ENCODE data around the gene OBSCN.

Gene OBSCN

GRCh38 chr1:228339059-228339704 is 131.3 kb downstream of the OBSCN start:
- no peak overlapping the region for H3K27ac ChIP-seq (ENCODE audit: low read depth, low read length)
- no peaks in the 10 kb centered on the region for H3K4me1 ChIP-seq (ENCODE audit: insufficient read depth, low read length)
- no peaks in the 10 kb centered on the region for H3K36me3 ChIP-seq (ENCODE audit: insufficient read depth, low read length)
- no peaks in the 10 kb centered on the region for H3K9me3 ChIP-seq (ENCODE audit: low read length)
- H3K9ac ChIP-seq (ENCODE audit: low read length), result no peak overlapping the region
- H3K4me3 ChIP-seq (ENCODE audit: low read depth in 1 of 2, low read length in 2 of 2), result no peak overlapping the region
- no peaks in the 10 kb centered on the region for H3K27me3 ChIP-seq (ENCODE audit: control insufficient read depth in 1 of 2, insufficient read depth in 2 of 2, low read length in 2 of 2)

GRCh38 chr1:228339766-228340685 is 132.2 kb downstream of the OBSCN start:
- H3K4me3 ChIP-seq (ENCODE audit: low read depth in 1 of 2, low read length in 2 of 2), result no peak overlapping the region
- H3K36me3 ChIP-seq (ENCODE audit: insufficient read depth, low read length), result no peaks in the 10 kb centered on the region
- no peaks in the 10 kb centered on the region for H3K27me3 ChIP-seq (ENCODE audit: control insufficient read depth in 1 of 2, insufficient read depth in 2 of 2, low read length in 2 of 2)
- no peak overlapping the region for H3K9ac ChIP-seq (ENCODE audit: low read length)
- no peaks in the 10 kb centered on the region for H3K4me1 ChIP-seq (ENCODE audit: insufficient read depth, low read length)
- no peaks in the 10 kb centered on the region for H3K9me3 ChIP-seq (ENCODE audit: low read length)
- H3K27ac ChIP-seq (ENCODE audit: low read depth, low read length), result no peak overlapping the region

GRCh38 chr1:228340686-228341449 is 133.0 kb downstream of the OBSCN start:
- no peak overlapping the region for H3K27ac ChIP-seq (ENCODE audit: low read depth, low read length)
- no peak overlapping the region for H3K4me3 ChIP-seq (ENCODE audit: low read depth in 1 of 2, low read length in 2 of 2)
- H3K36me3 ChIP-seq (ENCODE audit: insufficient read depth, low read length), result no peaks in the 10 kb centered on the region
- H3K9ac ChIP-seq (ENCODE audit: low read length), result no peak overlapping the region
- no peaks in the 10 kb centered on the region for H3K4me1 ChIP-seq (ENCODE audit: insufficient read depth, low read length)
- H3K9me3 ChIP-seq (ENCODE audit: low read length), result no peaks in the 10 kb centered on the region
- H3K27me3 ChIP-seq (ENCODE audit: control insufficient read depth in 1 of 2, insufficient read depth in 2 of 2, low read length in 2 of 2), result no peaks in the 10 kb centered on the region

GRCh38 chr1:228341450-228341813 is 133.6 kb downstream of the OBSCN start:
- H3K27me3 ChIP-seq (ENCODE audit: control insufficient read depth in 1 of 2, insufficient read depth in 2 of 2, low read length in 2 of 2), result no peaks in the 10 kb centered on the region
- no peaks in the 10 kb centered on the region for H3K4me1 ChIP-seq (ENCODE audit: insufficient read depth, low read length)
- H3K9me3 ChIP-seq (ENCODE audit: low read length), result no peaks in the 10 kb centered on the region
- no peak overlapping the region for H3K9ac ChIP-seq (ENCODE audit: low read length)
- no peak overlapping the region for H3K27ac ChIP-seq (ENCODE audit: low read depth, low read length)
- no peaks in the 10 kb centered on the region for H3K36me3 ChIP-seq (ENCODE audit: insufficient read depth, low read length)
- H3K4me3 ChIP-seq (ENCODE audit: low read depth in 1 of 2, low read length in 2 of 2), result no peak overlapping the region

- Histone ChIP-seq H3K4me1 (ENCODE audit: insufficient read depth, low read length) (no peaks in the 10 kb centered on the region), H3K36me3 (ENCODE audit: insufficient read depth, low read length) (no peaks in the 10 kb centered on the region), H3K4me3 (ENCODE audit: low read depth in 1 of 2, low read length in 2 of 2) (no peak overlapping the region), H3K27ac (ENCODE audit: low read depth, low read length) (no peak overlapping the region), H3K27me3 (ENCODE audit: control insufficient read depth in 1 of 2, insufficient read depth in 2 of 2, low read length in 2 of 2) (no peaks in the 10 kb centered on the region), H3K9ac (ENCODE audit: low read length) (no peak overlapping the region), H3K9me3 (ENCODE audit: low read length) (no peaks in the 10 kb centered on the region)
Observed at GRCh38 chr1:228341814-228342626, 134.2 kb downstream of the OBSCN start.

- H3K9ac ChIP-seq (ENCODE audit: low read length), result no peak overlapping the region
- no peaks in the 10 kb centered on the region for H3K36me3 ChIP-seq (ENCODE audit: insufficient read depth, low read length)
Observed at GRCh38 chr1:228342627-228343190, 134.9 kb downstream of the OBSCN start.

GRCh38 chr1:228343191-228343661 is 135.4 kb downstream of the OBSCN start:
- no peak overlapping the region for H3K27ac ChIP-seq (ENCODE audit: low read depth, low read length)
- H3K4me3 ChIP-seq (ENCODE audit: low read depth in 1 of 2, low read length in 2 of 2), result no peak overlapping the region
- H3K4me1 ChIP-seq (ENCODE audit: insufficient read depth, low read length), result no peaks in the 10 kb centered on the region
- no peaks in the 10 kb centered on the region for H3K9me3 ChIP-seq (ENCODE audit: low read length)
- no peaks in the 10 kb centered on the region for H3K36me3 ChIP-seq (ENCODE audit: insufficient read depth, low read length)
- H3K9ac ChIP-seq (ENCODE audit: low read length), result no peak overlapping the region
- H3K27me3 ChIP-seq (ENCODE audit: control insufficient read depth in 1 of 2, insufficient read depth in 2 of 2, low read length in 2 of 2), result no peaks in the 10 kb centered on the region

More at GRCh38 chr1:228342627-228343190, 134.9 kb downstream of the OBSCN start:
- Histone ChIP-seq H3K27ac (ENCODE audit: low read depth, low read length) (no peak overlapping the region), H3K27me3 (ENCODE audit: control insufficient read depth in 1 of 2, insufficient read depth in 2 of 2, low read length in 2 of 2) (no peaks in the 10 kb centered on the region), H3K9me3 (ENCODE audit: low read length) (no peaks in the 10 kb centered on the region), H3K4me3 (ENCODE audit: low read depth in 1 of 2, low read length in 2 of 2) (no peak overlapping the region), H3K4me1 (ENCODE audit: insufficient read depth, low read length) (no peaks in the 10 kb centered on the region)

GRCh38 chr1:228344631-228345072 is 136.8 kb downstream of the OBSCN start:
- H3K27ac ChIP-seq (ENCODE audit: low read depth, low read length), result no peak overlapping the region
- H3K4me1 ChIP-seq (ENCODE audit: insufficient read depth, low read length), result no peaks in the 10 kb centered on the region
- H3K9me3 ChIP-seq (ENCODE audit: low read length), result no peaks in the 10 kb centered on the region
- H3K27me3 ChIP-seq (ENCODE audit: control insufficient read depth in 1 of 2, insufficient read depth in 2 of 2, low read length in 2 of 2), result no peaks in the 10 kb centered on the region
- no peak overlapping the region for H3K9ac ChIP-seq (ENCODE audit: low read length)
- H3K4me3 ChIP-seq (ENCODE audit: low read depth in 1 of 2, low read length in 2 of 2), result no peak overlapping the region
- H3K36me3 ChIP-seq (ENCODE audit: insufficient read depth, low read length), result no peaks in the 10 kb centered on the region

- Histone ChIP-seq H3K27me3 (ENCODE audit: control insufficient read depth in 1 of 2, insufficient read depth in 2 of 2, low read length in 2 of 2) (no peaks in the 10 kb centered on the region), H3K27ac (ENCODE audit: low read depth, low read length) (no peak overlapping the region), H3K4me3 (ENCODE audit: low read depth in 1 of 2, low read length in 2 of 2) (no peak overlapping the region), H3K36me3 (ENCODE audit: insufficient read depth, low read length) (no peaks in the 10 kb centered on the region), H3K4me1 (ENCODE audit: insufficient read depth, low read length) (no peaks in the 10 kb centered on the region), H3K9me3 (ENCODE audit: low read length) (no peaks in the 10 kb centered on the region), H3K9ac (ENCODE audit: low read length) (no peak overlapping the region)
Observed at GRCh38 chr1:228345201-228345930, 137.5 kb downstream of the OBSCN start.

GRCh38 chr1:228346731-228347130 is 138.9 kb downstream of the OBSCN start:
- H3K27ac ChIP-seq (ENCODE audit: low read depth, low read length), result no peak overlapping the region
- no peaks in the 10 kb centered on the region for H3K9me3 ChIP-seq (ENCODE audit: low read length)
- no peak overlapping the region for H3K9ac ChIP-seq (ENCODE audit: low read length)
- H3K4me3 ChIP-seq (ENCODE audit: low read depth in 1 of 2, low read length in 2 of 2), result no peak overlapping the region
- H3K27me3 ChIP-seq (ENCODE audit: control insufficient read depth in 1 of 2, insufficient read depth in 2 of 2, low read length in 2 of 2), result no peaks in the 10 kb centered on the region
- no peaks in the 10 kb centered on the region for H3K4me1 ChIP-seq (ENCODE audit: insufficient read depth, low read length)
- no peaks in the 10 kb centered on the region for H3K36me3 ChIP-seq (ENCODE audit: insufficient read depth, low read length)

All from muscle layer of colon (tissue), 2 donors.